Amygdala (tissue), 56 donors: Measurements from ENCODE around the gene ARHGAP15.

Source experiments
- DNase-seq, 56 donors: peaks; one replicate each; lab custom pipeline; 2025; lab: John Stamatoyannopoulos, UW

The ARHGAP15 gene

DNA sequence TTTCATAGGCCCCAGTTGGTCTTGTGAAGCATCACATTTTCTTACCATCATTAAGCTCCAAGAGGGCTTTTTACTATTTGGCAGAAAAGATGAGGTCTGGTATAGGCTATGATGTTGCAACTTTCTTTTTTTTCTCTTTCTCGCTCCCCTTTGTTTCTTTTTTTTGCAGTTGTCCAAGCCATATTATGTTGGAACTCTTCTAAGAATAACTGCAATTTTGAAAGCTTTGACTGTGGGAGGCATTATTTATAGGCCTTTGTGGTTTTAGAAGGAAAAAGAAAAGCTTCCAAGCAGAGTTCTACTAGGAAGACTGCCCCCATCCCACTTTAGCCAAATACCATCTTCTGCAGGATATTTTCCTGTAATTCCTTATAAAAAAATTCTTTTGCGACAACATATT, 571.6 kb downstream of the ARHGAP15 start:
- no peak for DNase-seq

DNA sequence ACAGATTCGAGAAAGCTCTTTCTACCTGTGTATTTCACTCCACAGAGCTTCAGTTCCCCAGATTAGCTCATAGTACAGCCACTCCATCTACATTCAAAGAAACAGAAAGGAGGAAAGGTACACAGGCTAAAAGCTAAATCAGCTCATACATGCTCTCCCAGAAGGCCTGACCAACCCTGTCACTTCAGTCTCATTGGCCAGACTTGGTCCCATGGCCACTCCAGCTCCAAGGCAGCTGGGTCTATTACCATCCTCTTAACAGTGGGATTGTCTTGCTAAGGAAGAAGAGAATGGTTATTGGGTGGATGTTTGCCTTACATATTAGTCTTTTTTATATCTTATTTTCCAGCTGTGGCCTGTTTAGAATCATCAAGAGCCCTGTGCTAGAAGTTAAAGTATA, 572.6 kb downstream of the ARHGAP15 start:
- DNase-seq = no peak

- no peak for DNase-seq
These were observed 573.7 kb downstream of the ARHGAP15 start for GRCh38 chr2:143702931-143703330.

GRCh38 chr2:143704451-143705106, 575.4 kb downstream of the ARHGAP15 start:
- no peak for DNase-seq

GRCh38 chr2:143705108-143705707, 576.0 kb downstream of the ARHGAP15 start:
- DNase-seq = no peak

DNA sequence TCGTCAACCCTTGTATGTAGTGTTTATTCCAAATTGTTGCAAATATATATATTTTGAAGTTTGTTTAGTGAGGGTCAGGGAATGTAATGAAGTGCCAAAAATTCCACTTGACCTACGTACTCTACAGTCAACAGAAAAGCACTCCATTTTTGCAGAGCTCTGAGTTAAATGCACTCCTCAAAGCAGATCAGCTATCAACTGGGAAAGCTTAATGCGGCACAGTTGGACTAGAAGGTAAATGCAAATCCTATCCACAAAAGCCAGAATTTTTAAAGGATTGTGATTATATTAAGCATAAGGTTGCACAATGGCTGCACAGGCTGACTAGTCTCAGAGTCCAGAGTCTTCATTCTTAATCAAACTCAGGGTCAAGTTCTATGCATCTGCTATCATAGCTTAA, 577.1 kb downstream of the ARHGAP15 start:
- no peak for DNase-seq

- DNase-seq = no peak
These were observed 579.5 kb downstream of the ARHGAP15 start for GRCh38 chr2:143708682-143709081.

GRCh38 chr2:143710196-143710595, 581.0 kb downstream of the ARHGAP15 start:
- no peak for DNase-seq

DNA sequence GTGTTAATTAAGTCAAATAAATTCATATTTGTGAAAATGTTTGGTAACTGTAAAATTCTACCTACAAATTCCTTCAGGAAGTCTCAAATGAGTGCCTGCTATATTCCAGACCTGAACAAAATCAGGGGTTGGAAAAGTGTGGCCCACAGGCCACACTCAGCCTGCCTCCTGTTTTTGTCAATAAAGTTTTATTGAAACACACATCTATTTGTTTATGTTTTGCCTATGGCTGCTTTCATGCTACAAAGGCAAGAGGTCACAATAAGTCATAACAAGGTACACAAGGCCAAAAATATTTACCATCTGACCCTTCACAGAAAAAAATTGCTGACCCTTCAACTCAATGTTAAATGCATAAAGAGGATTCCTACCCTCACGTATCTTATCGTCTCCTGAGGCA, 581.7 kb downstream of the ARHGAP15 start:
- no peak for DNase-seq

- DNase-seq = no peak
These were observed 587.3 kb downstream of the ARHGAP15 start for GRCh38 chr2:143716522-143716921.

GRCh38 chr2:143717053-143717452, 587.8 kb downstream of the ARHGAP15 start:
- DNase-seq = peak in 4 of 56 donors; percentile 3 to 14 (median 10)

DNA sequence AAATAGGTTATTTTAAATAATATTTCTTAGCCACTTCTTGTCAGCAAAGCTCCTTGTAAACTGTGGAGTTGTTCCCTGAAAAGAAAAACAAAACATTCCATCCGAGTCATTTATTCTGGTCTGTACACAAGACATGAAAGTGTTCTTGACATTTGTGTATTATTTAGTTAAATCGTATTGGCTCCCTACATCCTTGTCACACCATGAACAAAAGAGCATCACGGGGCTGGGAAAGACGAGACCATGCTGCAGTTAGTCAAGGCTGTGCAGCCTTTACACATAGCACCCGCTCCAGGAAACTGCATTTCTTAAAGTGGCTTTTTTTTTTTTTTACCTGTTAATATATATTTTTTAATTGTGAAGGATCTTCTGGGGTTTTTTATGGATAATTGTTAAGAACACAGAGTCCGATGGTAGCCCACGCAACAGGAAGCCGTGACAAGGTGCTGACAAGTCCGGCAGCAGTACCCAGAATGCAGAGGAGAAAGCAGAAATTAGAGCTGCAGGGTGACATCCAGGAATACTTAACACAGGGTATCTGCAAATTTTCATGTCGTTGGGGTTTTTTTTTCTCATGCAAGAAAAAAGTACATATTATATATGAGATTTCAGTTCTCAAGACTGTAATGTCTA, 588.4 kb downstream of the ARHGAP15 start:
- DNase-seq = peak in 1 of 56 donors; percentile 4

DNA sequence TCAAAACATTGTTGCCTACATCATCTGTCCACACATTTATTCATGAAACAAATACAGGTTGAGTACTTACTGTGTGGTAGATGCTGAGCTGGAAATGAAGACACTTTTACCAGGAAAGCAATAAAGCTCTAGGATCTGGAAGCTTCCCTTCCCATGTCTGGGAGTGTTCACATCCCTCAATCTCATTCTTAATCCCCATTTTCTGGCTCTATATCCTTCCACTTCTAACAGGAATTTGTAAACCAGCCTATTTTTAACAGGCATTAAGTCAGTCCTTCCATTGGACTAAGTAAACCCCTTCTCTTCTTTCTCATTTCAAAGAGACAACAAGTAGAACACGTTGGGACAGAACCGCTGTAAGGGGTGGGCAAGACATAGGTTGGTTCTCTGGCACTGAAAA, 589.5 kb downstream of the ARHGAP15 start:
- no peak for DNase-seq

- DNase-seq = no peak
These were observed 590.2 kb downstream of the ARHGAP15 start for GRCh38 chr2:143719406-143719805.

- no peak for DNase-seq
These were observed 591.0 kb downstream of the ARHGAP15 start for GRCh38 chr2:143720095-143720664.

- DNase-seq = no peak
These were observed 596.2 kb downstream of the ARHGAP15 start for GRCh38 chr2:143725400-143725799.

DNA sequence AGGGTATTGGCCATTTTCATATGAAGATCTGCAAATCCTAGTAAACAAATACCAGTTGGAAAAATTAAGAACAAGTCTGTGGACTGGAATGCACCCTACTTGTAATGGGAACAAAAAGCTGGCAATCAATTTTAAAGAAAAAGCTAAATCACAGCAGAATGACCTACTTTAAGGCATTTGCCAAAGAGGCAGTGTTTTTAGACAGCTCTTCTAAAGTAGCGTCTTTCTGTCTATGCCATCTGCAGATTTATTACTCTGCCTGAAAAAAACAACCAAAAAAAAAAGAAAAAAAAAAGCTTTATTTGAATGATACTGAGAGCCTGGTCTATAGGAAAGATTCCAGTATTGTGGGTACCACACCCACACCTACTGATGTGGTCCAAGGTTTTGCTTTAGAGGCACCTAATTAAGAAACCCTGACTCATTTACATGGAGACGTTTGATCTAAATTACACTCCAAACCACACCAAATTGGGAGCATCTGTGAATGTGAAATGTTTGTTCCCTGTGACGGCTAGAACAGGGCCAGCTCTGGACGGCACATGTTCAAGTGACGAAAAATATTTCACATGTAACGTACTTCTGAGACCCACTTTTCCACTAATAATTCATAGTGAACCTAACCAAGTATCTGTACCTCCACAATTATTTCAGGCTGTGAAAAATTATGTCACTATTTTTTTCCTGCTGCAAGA, 597.1 kb downstream of the ARHGAP15 start:
- no peak for DNase-seq

DNA sequence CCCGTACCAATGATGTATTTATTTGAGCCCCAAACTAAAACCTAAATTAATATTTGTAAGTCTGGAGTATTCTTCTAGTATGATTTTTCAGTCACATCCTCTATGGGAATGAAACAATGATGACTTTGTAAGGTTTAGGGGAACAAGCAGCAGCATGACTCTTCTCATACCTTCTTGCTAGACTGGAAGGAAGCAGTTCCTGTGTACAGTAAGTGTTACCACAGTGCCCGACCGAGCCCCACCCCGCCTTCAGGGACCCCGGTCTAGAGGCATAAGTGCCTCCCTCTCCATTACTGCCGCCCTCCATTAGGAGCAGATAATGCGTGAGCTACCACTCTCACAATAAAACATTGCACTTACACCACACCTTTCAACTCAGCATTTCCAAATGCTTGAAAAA, 599.3 kb downstream of the ARHGAP15 start:
- DNase-seq = no peak

GRCh38 chr2:143729296-143729814, 600.1 kb downstream of the ARHGAP15 start:
- DNase-seq = no peak

GRCh38 chr2:143730155-143730952, 601.1 kb downstream of the ARHGAP15 start:
- no peak for DNase-seq
